Upper lobe of left lung (tissue), 4 donors: ENCODE results near the gene CIRBP.

ENCODE experiments used
- CTCF ChIP-seq, 6 experiments: fragments of 450-650 bp in 4 of 6; fragments of 200-600 bp in 2 of 6; sonication (generic) in 2 of 6; IDR thresholded peaks; one replicate each; pipeline ENCODE4 v1.5.1; 2016 to 2019; ENCODE audit warnings: antibody characterized with exemption in 6 of 6
- POLR2A ChIP-seq, 4 donors: fragments of 450-650 bp; IDR thresholded peaks; one replicate each; pipeline ENCODE4 v1.5.1; 2016 to 2017; ENCODE audit warnings: antibody characterized with exemption in 4 of 4, mild to moderate bottlenecking in 2 of 4
- POLR2AphosphoS5 ChIP-seq, 2 donors: sonication (generic); formaldehyde crosslinking; IDR thresholded peaks; one replicate each; pipeline ENCODE4 v1.5.1; 2017; ENCODE audit warnings: antibody characterized with exemption in 2 of 2

- TF ChIP-seq CTCF (IDR thresholded peaks at IDR 0.05) (peak in 1 of 6 experiments; percentile 7), POLR2AphosphoS5 (IDR thresholded peaks at IDR 0.05) (no peak), POLR2A (IDR thresholded peaks at IDR 0.05) (no peak)
Measured at GRCh38 chr19:1237754-1238368, 31.3 kb upstream of the CIRBP start, which contains the start of gene CBARP.
